ENCODE results near the gene RBMS3. TPM values are rescaled to one million over a fixed set of nuclear protein-coding genes. Genes with fewer than 3 reads are reported as not detected.

The RBMS3 gene
- total RNA-seq, 2 experiments from 2014 or later, result 0.25 to 0.27 TPM

DNA sequence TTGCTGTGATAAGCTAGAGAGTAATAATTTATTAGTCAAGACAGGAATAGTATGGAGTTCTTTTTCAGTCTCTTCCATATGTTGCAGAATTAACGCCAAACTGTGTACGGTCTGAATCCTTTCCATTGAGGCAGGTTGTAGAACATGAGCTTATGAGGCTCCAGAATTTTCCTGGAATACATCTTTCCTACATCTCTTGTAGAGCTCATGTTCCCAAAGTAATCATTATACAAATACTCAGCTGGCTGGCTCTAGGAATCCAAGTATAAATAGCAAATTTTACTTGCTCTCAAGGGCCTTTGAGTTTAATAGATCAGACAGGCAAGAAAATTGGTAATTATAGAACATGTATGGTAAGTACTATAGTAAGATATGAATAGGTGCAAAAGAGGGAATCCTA is 419.4 kb downstream of the RBMS3 start:
- CTCF ChIA-PET, result no interaction called here
- Mint-ChIP-seq H3K36me3 (ENCODE audit: low read depth) (no peaks in the 10 kb centered on the region), H3K27me3 (no peaks in the 10 kb centered on the region), H3K4me3 (no peak overlapping the region), H3K9me3 (no peaks in the 10 kb centered on the region), H3K27ac (no peak overlapping the region), H3K4me1 (no peaks in the 10 kb centered on the region)
- POLR2A ChIA-PET, result no interaction called here
- no peak for DNase-seq

DNA sequence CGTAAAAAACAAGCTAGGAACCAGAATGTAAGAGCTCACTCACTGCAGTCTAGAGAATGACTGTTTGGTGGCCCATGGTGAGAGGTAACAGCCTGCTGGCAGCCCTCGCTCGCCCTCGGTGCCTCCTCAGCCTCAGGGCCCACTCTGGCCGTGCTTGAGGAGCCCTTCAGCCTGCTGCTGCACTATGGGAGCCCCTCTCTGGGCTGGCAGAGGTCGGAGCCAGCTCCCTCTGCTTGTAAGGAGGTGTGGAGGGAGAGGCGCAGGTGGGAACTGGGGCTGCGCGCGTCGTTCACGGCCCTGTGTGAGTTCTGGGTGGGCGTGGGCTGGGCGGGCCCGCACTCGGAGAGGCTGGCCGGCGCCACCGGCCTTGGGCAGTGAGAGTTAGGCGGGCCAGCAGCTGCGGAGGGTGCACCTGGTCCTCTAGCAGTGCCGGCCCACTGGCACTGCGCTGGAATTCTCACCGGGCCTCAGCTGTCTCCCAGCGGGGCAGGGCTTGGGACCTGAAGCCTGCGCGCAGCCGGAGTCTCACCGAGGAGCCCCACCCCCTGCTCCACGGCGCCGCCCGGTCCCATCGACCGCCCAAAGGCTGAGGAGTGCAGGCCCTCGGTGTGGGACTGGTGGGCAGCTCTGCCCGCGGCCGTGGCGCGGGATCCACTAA is 420.6 kb downstream of the RBMS3 start:
- no peak overlapping the region for H3K4me3 Mint-ChIP-seq
- DNase-seq, result no peak
- ChIA-PET CTCF (no interaction called here), POLR2A (no interaction called here)
- H3K9me3 Mint-ChIP-seq, result no peaks in the 10 kb centered on the region
- H3K36me3 Mint-ChIP-seq (ENCODE audit: low read depth), result no peaks in the 10 kb centered on the region
- H3K27me3 Mint-ChIP-seq, result no peaks in the 10 kb centered on the region
- no peak overlapping the region for H3K27ac Mint-ChIP-seq
- H3K4me1 Mint-ChIP-seq, result no peaks in the 10 kb centered on the region

DNA sequence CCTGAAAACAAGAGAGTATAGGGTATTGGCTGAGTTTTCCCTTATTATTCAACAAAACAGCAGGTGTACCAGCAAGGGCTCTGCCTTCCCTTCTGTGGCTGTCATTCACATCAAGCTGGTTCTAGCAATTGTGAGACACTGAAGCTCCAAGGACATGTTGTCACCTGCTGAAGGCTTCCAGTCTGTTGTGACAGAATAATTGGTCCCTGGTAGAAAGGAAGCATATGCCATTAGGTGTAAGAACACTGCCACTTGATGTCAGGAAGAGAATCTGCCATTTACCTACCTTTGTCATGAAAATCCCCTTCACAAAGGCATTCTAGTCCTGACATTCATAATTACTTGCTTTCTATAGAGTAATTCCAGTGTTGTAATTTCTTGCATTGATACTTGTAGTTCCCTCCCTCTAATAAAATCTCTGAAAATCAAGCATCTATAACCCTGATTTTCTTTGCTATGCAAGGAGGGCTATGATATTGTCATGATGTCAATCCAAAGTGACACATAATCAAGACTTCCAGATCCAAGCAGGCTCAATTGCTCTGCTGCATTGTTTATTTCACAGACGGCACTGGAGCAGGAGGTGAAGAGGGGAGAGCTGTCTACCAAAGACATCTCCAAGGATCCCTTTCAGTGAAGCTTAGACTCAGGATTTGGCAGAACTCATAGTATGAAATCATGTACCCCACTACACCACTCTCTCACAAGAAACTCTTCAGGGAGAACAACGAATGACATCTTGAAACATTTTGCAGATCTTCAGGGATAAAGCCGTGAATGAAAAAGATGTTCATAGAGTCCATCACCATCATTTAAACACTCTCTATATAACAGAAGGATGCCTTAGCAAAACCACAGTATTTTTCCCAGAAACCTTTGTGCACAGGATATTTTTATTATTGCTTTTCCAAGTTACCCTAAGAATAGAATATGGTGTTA is 425.3 kb downstream of the RBMS3 start:
- Mint-ChIP-seq H3K36me3 (ENCODE audit: low read depth) (no peaks in the 10 kb centered on the region), H3K4me1 (no peaks in the 10 kb centered on the region), H3K4me3 (no peak overlapping the region), H3K9me3 (no peaks in the 10 kb centered on the region), H3K27me3 (no peaks in the 10 kb centered on the region), H3K27ac (no peak overlapping the region)
- ChIA-PET POLR2A (no interaction called here), CTCF (no interaction called here)
- no peak for DNase-seq

GRCh38 chr3:29708884-29709283 is 428.0 kb downstream of the RBMS3 start:
- CTCF ChIA-PET, result no interaction called here
- H3K4me3 Mint-ChIP-seq, result no peak overlapping the region

DNA sequence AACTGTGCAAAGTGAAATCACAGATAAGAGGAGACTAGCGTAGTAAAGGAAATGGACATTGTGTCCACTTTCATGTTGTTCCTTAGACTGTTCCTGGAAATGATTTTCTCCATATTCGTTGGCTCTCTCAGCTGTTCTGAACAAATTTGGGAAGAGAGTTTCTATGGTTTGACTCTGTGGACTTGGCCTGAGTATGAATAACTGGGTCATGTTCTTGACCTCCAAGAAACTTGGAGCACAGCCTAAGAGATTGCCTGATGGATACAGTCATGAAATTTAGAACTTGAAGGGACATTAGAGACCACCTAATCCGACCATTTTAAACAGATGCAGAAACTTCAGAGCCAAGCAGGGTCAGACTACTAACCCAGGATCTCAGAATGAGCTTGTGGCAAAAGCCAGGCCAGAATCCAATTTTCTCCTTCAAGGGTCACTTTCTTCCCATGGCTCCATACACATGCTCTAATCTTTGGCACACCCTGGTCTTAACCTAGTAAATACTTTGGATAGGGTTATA is 430.4 kb downstream of the RBMS3 start:
- ChIA-PET CTCF (no interaction called here), POLR2A (no interaction called here)
- no peaks in the 10 kb centered on the region for H3K4me1 Mint-ChIP-seq
- H3K27me3 Mint-ChIP-seq, result no peaks in the 10 kb centered on the region
- no peak overlapping the region for H3K27ac Mint-ChIP-seq
- no peak overlapping the region for H3K4me3 Mint-ChIP-seq
- H3K36me3 Mint-ChIP-seq (ENCODE audit: low read depth), result no peaks in the 10 kb centered on the region
- no peak for DNase-seq
- no peaks in the 10 kb centered on the region for H3K9me3 Mint-ChIP-seq

More at GRCh38 chr3:29708884-29709283, 428.0 kb downstream of the RBMS3 start:
- H3K27ac Mint-ChIP-seq, result no peak overlapping the region
- DNase-seq, result no peak
- H3K27me3 Mint-ChIP-seq, result no peaks in the 10 kb centered on the region
- POLR2A ChIA-PET, result no interaction called here
- H3K4me1 Mint-ChIP-seq, result no peaks in the 10 kb centered on the region
- H3K36me3 Mint-ChIP-seq (ENCODE audit: low read depth), result no peaks in the 10 kb centered on the region
- no peaks in the 10 kb centered on the region for H3K9me3 Mint-ChIP-seq

DNA sequence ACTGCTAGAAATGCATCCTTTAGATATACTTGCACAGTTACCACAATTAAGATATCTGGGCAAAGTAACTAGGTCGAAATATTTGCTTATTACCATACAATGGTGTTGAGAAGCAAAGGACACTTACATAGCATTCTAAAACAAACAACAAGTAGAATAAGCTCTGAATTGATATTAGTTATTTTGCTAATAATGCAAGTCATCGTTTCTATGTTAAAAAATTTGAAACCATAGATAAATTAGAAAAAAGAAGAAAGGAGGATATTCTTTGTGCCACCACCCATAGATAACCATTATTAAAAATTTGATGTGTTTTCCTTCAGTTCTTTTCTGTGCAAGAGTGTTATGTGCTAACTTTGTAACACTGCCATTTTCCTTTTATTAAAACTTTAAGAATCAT is 435.3 kb downstream of the RBMS3 start:
- H3K4me3 Mint-ChIP-seq, result no peak overlapping the region
- no peaks in the 10 kb centered on the region for H3K36me3 Mint-ChIP-seq (ENCODE audit: low read depth)
- ChIA-PET CTCF (no interaction called here), POLR2A (no interaction called here)
- H3K27me3 Mint-ChIP-seq, result no peaks in the 10 kb centered on the region
- no peak overlapping the region for H3K27ac Mint-ChIP-seq
- no peak for DNase-seq
- no peaks in the 10 kb centered on the region for H3K4me1 Mint-ChIP-seq
- H3K9me3 Mint-ChIP-seq, result no peaks in the 10 kb centered on the region

DNA sequence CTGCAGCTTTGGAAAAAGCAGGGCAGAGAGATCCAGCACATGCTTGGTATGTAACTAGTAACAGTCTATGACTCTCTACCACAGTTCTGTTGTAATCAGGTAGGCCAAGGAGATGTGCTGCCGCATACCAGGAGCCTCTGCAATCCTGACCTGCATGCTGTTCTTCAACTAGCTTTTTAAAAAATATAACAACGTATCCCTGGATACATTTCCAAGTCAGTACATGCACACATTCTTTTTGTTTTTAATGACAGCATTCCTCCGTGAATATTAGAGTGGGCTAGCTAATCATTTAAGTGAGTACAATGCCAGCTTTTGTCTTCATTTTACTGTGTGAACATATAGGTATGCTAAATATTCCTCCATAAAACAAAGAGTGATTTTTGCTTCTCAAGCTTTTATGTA is 437.8 kb downstream of the RBMS3 start:
- Mint-ChIP-seq H3K27ac (no peak overlapping the region), H3K4me1 (no peaks in the 10 kb centered on the region), H3K9me3 (no peaks in the 10 kb centered on the region), H3K27me3 (no peaks in the 10 kb centered on the region), H3K4me3 (no peak overlapping the region), H3K36me3 (ENCODE audit: low read depth) (no peaks in the 10 kb centered on the region)
- DNase-seq, result no peak
- CTCF ChIA-PET, result no interaction called here
- POLR2A ChIA-PET, result no interaction called here

DNA sequence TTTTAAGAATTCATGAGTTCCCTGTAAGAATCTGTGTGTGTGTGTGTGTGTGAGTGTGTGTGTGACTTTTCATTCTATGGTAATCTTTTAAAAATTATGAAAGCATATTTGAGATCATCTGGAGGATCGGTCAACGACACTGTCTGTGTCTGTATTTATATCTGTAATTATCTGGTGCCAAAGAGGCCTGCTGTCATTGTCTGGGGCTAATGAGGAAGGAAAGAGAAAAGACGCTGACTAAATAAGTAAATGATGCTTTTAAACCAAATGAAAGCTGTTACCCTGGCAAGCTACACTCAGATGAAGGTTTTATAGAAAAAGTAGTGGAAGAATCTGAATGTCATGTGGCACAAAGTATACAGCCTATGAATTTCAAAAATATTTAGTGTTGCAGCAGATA is 439.8 kb downstream of the RBMS3 start:
- no peak for DNase-seq
- Mint-ChIP-seq H3K36me3 (ENCODE audit: low read depth) (no peaks in the 10 kb centered on the region), H3K27me3 (no peaks in the 10 kb centered on the region), H3K9me3 (no peaks in the 10 kb centered on the region), H3K4me3 (no peak overlapping the region), H3K27ac (no peak overlapping the region), H3K4me1 (no peaks in the 10 kb centered on the region)
- CTCF ChIA-PET, result no interaction called here
- POLR2A ChIA-PET, result no interaction called here

- Mint-ChIP-seq H3K4me1 (no peaks in the 10 kb centered on the region), H3K9me3 (no peaks in the 10 kb centered on the region), H3K36me3 (ENCODE audit: low read depth) (no peaks in the 10 kb centered on the region), H3K27me3 (no peaks in the 10 kb centered on the region), H3K27ac (no peak overlapping the region), H3K4me3 (no peak overlapping the region)
- CTCF ChIA-PET, result no interaction called here
- POLR2A ChIA-PET, result no interaction called here
- DNase-seq, result no peak
These were observed 440.9 kb downstream of the RBMS3 start for GRCh38 chr3:29721789-29722188.

GRCh38 chr3:29731050-29731449 is 450.2 kb downstream of the RBMS3 start:
- Mint-ChIP-seq H3K4me1 (no peaks in the 10 kb centered on the region), H3K9me3 (no peaks in the 10 kb centered on the region), H3K27ac (no peak overlapping the region), H3K27me3 (peaks cover 1% of the 10 kb centered on the region), H3K4me3 (no peak overlapping the region), H3K36me3 (ENCODE audit: low read depth) (no peaks in the 10 kb centered on the region)
- ChIA-PET CTCF (no interaction called here), POLR2A (no interaction called here)
- DNase-seq, result no peak

- Mint-ChIP-seq H3K27me3 (no peaks in the 10 kb centered on the region), H3K4me1 (no peaks in the 10 kb centered on the region), H3K36me3 (ENCODE audit: low read depth) (no peaks in the 10 kb centered on the region), H3K4me3 (no peak overlapping the region), H3K9me3 (no peaks in the 10 kb centered on the region), H3K27ac (no peak overlapping the region)
- ChIA-PET CTCF (no interaction called here), POLR2A (no interaction called here)
- no peak for DNase-seq
These were observed 460.4 kb downstream of the RBMS3 start for GRCh38 chr3:29741231-29741630.

DNA sequence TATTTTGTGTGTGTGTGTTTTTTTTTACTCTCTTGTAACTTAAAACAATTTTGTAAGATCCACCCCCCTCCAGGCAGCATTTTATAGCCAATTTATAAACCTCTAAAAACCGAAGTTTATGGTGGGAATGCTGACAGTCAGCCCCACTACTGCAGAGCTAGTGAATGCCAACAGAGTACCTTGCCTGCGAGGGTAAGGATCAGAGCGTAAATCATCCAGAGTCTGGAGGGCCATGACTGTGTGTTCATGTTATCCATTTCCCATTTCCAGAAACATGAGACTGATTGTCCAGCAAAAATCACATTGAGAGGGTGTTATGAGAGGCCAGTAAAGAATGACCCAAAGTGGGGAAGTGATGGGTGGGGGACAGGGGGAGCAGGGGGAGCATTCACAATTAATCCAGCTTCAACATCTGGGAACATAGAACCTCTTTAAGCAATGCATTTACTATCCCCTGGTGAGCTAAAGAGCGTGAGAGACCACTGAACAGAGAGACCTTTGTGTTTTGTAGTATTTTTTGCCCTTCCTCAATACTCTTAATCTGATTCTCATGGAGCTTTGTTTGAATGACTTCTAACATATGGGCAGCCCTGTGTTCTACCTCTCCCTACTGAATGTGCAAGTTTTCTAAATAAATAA is 464.5 kb downstream of the RBMS3 start:
- CTCF ChIA-PET, result no interaction called here
- H3K27ac Mint-ChIP-seq, result no peak overlapping the region
- no peaks in the 10 kb centered on the region for H3K4me1 Mint-ChIP-seq
- H3K27me3 Mint-ChIP-seq, result no peaks in the 10 kb centered on the region
- H3K36me3 Mint-ChIP-seq (ENCODE audit: low read depth), result no peaks in the 10 kb centered on the region
- POLR2A ChIA-PET, result no interaction called here
- no peaks in the 10 kb centered on the region for H3K9me3 Mint-ChIP-seq
- no peak overlapping the region for H3K4me3 Mint-ChIP-seq
- DNase-seq, result no peak

DNA sequence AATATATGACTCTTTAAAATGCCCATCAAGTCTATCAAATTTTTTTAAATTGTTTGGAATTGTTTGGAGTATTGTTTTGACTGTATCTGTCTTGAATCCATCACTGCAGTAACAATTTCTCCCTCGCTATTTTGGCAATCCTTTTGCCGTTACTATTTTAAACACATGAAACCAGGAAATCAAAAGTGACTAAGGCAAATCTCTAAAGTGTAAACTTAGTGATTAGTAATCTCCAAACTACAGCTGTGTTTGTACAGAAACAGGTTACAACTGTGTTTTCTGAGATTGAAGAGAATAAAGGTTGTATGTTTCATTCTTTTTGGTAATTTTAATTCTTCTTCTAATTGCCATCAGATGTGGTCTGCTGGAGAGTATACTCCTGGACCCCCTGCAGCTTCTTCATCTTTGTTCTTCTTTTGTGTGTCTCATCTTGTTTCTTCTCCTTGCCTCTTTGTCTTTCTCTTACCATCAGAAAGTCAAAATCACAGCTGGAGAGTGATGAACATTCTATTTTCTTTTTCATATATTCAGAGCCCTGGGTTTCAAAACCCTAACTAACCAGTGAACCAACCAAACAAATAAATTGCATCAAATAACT is 465.4 kb downstream of the RBMS3 start:
- H3K27me3 Mint-ChIP-seq, result peaks cover 2% of the 10 kb centered on the region
- no peak overlapping the region for H3K4me3 Mint-ChIP-seq
- no peaks in the 10 kb centered on the region for H3K36me3 Mint-ChIP-seq (ENCODE audit: low read depth)
- H3K4me1 Mint-ChIP-seq, result no peaks in the 10 kb centered on the region
- ChIA-PET POLR2A (no interaction called here), CTCF (no interaction called here)
- H3K27ac Mint-ChIP-seq, result no peak overlapping the region
- H3K9me3 Mint-ChIP-seq, result no peaks in the 10 kb centered on the region
- DNase-seq, result no peak
